ENCODE data around the gene RALGPS2.
"Not testable (repeated sequence)": the region's sequence is repeated elsewhere in the genome, so short reads cannot be mapped to it uniquely, and the experiment has no call there.

RALGPS2 gene

DNA sequence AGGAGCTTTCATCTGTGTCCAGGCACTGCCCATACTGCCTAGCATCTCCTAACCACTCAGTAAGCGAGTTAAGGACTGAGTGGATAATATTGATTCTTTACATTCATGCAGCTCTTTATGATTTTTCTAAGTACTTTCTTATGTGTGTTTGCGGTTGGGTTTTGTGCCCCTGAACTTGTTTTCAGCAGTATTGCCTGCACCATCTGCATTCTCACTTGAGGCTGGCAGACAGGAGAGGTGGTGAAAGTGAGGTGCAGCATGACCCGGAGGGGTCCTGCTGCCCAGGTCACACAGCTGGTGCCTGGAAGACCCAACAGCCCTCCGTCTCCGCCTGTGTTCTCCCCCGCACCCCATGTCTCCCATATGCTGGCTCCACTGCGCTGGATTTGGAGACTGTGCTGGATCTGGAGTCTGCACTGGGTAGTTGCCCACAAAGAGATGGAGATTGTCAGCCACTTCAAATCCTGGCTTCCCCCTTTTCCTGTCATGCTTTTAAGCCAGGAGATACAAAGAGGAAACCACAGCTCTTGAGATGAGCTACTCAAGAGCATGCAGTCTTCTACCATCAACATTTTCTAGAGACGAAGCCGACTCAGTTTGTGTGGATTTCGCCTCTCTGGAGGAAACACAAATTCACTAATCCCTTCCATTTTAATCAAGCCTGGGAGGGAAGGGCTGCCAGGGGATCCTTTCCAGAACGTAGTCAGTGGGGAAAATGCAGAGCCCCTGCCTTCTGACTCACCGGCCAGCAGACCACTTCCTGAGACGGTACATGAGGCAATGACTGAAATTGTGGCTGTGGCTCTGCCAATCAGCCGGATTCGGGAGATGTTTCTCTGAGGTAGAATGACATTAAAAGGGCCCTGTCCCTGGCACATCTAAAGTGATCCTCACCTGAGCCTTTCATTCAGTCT, 217.5 kb downstream of the RALGPS2 start:
- no peak overlapping the region for H3K9ac ChIP-seq (ENCODE audit: low read length)
- H3K9me3 ChIP-seq (ENCODE audit: control insufficient read depth, low read length), result no peaks in the 10 kb centered on the region
- H3K4me1 ChIP-seq (ENCODE audit: control insufficient read depth, insufficient read depth, low read length), result peaks cover 10% of the 10 kb centered on the region
- no peak overlapping the region for H3K4me3 ChIP-seq (ENCODE audit: low read length)
- H3K27me3 ChIP-seq (ENCODE audit: control insufficient read depth, insufficient read depth, low read length), result no peaks in the 10 kb centered on the region
- H3K36me3 ChIP-seq (ENCODE audit: control insufficient read depth, insufficient read depth, low read length), result no peaks in the 10 kb centered on the region

DNA sequence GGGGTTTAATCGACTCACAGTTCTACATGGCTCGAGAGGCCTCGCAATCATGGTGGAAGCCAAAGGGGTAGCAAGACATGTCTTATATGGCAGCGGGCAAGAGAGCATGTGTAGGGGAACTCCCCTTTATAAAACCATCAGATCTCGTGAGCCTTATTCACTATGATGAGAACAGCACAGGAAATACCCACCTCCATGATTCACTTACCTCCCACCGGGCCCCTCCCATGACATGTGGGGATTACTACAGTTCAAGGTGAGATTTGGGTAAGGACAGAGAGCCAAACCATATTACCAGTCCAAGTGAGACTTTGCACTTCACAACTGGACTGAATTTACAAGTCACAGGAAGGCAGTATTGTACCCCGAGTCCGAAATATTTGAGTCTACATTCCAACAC, 219.7 kb downstream of the RALGPS2 start:
- no peaks in the 10 kb centered on the region for H3K36me3 ChIP-seq (ENCODE audit: control insufficient read depth, insufficient read depth, low read length)

DNA sequence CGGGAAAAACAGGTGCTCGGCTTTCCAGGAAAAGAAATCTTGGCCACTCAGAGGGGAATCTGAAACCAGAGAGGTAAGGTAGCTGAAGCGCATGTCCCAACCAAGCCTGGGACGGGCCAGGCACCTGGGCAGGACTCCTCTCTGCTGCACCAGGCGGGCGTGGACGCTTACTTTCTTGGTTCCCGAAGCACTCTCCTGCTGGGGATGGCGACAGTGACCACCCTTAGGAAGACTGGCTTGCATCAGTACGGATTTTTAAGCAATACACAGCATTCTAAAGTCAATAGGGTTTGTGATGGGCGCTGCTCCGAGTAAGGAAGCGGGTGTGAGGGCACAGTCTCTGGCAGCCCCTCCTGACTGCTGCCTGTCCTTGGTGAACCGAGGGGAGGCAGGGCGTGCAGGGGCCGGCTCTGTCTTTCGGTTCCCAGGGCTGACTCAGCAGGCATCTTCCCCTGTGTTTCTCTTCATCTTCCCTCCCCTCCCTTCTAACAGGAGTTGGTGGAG, 220.8 kb downstream of the RALGPS2 start:
- peaks cover 13% of the 10 kb centered on the region for H3K4me1 ChIP-seq (ENCODE audit: control insufficient read depth, insufficient read depth, low read length)
- H3K27me3 ChIP-seq (ENCODE audit: control insufficient read depth, insufficient read depth, low read length), result no peaks in the 10 kb centered on the region
- no peaks in the 10 kb centered on the region for H3K9me3 ChIP-seq (ENCODE audit: control insufficient read depth, low read length)
- no peak overlapping the region for H3K9ac ChIP-seq (ENCODE audit: low read length)
- no peaks in the 10 kb centered on the region for H3K36me3 ChIP-seq (ENCODE audit: control insufficient read depth, insufficient read depth, low read length)
- no peak overlapping the region for H3K4me3 ChIP-seq (ENCODE audit: low read length)

More for the DNA sequence above, 219.7 kb downstream of the RALGPS2 start:
- H3K27me3 ChIP-seq (ENCODE audit: control insufficient read depth, insufficient read depth, low read length), result no peaks in the 10 kb centered on the region
- no peak overlapping the region for H3K9ac ChIP-seq (ENCODE audit: low read length)
- H3K4me3 ChIP-seq (ENCODE audit: low read length), result no peak overlapping the region
- no peaks in the 10 kb centered on the region for H3K9me3 ChIP-seq (ENCODE audit: control insufficient read depth, low read length)
- H3K4me1 ChIP-seq (ENCODE audit: control insufficient read depth, insufficient read depth, low read length), result peaks cover 13% of the 10 kb centered on the region

DNA sequence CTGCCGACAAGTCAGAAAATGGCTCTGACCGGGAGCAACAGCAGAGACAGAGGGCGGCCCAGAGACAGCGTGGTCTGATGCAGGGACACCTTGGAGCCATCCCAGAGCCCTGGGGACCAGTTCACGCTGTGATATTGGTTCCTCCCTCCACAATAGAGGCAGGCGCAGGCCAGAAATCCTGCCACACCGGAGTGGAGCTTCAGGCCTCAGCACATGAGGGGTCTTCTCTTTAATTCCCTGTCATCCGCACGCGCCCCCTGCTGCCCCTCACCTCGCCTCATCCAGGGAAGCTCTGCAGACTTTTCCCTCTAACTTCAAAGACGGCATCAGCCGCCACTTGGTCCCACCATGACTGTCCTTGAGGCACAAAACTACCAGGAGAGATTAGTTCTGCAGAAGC, 221.4 kb downstream of the RALGPS2 start:
- Histone ChIP-seq H3K4me3 (ENCODE audit: low read length) (no peak overlapping the region), H3K9me3 (ENCODE audit: control insufficient read depth, low read length) (no peaks in the 10 kb centered on the region), H3K9ac (ENCODE audit: low read length) (no peak overlapping the region), H3K27me3 (ENCODE audit: control insufficient read depth, insufficient read depth, low read length) (no peaks in the 10 kb centered on the region), H3K36me3 (ENCODE audit: control insufficient read depth, insufficient read depth, low read length) (no peaks in the 10 kb centered on the region), H3K4me1 (ENCODE audit: control insufficient read depth, insufficient read depth, low read length) (peaks cover 16% of the 10 kb centered on the region)

DNA sequence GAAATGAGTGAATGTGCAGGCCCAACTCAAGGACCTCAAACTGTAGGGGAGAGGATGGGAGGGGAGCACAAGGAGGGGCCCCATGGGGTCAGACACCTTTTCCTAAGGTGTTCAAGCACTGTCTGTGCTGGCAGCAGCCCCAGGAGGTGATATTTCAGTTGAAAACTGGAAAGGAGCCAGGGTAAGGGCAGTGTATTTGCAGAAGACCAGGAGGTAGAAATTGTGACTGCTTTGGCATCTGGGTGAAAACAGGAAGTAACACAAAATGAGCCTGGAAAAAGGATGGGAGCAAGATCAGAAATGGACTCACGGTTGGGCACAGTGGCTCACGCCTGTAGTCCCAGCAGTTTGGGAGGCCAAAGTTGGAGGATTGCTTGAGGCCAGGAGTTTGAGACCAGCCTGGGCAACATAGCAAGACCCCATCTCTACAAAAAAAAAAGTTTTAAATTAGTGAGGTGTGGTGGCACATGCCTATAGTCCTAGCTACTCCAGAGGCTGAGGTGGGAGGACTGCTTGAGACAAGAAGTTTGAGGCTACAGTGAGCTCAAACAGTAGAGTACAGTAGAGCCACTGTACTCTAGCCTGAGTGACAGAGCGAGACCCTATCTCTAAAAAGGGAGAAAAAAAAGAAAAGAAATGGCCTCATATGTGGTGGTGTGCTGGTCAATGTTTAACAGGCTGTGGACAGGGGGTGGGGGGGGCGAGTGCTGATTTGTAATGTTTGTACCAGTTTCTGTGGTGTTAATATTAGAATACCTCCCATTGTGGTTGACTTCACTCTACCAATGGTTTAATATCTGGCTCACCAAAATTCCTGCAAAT, 222.0 kb downstream of the RALGPS2 start:
- Histone ChIP-seq H3K4me1 (ENCODE audit: control insufficient read depth, insufficient read depth, low read length) (peaks cover 22% of the 10 kb centered on the region), H3K9me3 (ENCODE audit: control insufficient read depth, low read length) (no peaks in the 10 kb centered on the region), H3K9ac (ENCODE audit: low read length) (no peak overlapping the region), H3K36me3 (ENCODE audit: control insufficient read depth, insufficient read depth, low read length) (no peaks in the 10 kb centered on the region), H3K4me3 (ENCODE audit: low read length) (no peak overlapping the region), H3K27me3 (ENCODE audit: control insufficient read depth, insufficient read depth, low read length) (no peaks in the 10 kb centered on the region)

DNA sequence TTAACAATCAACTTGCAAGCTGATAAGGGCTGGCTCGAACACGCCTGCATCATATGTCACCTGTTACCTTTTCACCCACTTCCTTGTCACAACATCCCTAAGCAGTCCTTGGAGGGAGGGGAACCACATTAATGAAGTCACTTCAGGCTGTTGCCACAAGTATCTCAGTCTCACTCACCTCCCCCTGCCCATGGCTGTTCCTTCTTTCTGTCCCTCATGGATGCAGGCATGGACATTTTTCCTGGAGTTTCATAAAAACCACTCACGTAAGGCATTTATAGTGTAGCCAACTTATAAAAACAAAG, 222.6 kb downstream of the RALGPS2 start:
- Histone ChIP-seq H3K9me3 (ENCODE audit: control insufficient read depth, low read length) (no peaks in the 10 kb centered on the region), H3K9ac (ENCODE audit: low read length) (no peak overlapping the region), H3K4me3 (ENCODE audit: low read length) (no peak overlapping the region), H3K4me1 (ENCODE audit: control insufficient read depth, insufficient read depth, low read length) (peaks cover 22% of the 10 kb centered on the region), H3K27me3 (ENCODE audit: control insufficient read depth, insufficient read depth, low read length) (no peaks in the 10 kb centered on the region), H3K36me3 (ENCODE audit: control insufficient read depth, insufficient read depth, low read length) (no peaks in the 10 kb centered on the region)

DNA sequence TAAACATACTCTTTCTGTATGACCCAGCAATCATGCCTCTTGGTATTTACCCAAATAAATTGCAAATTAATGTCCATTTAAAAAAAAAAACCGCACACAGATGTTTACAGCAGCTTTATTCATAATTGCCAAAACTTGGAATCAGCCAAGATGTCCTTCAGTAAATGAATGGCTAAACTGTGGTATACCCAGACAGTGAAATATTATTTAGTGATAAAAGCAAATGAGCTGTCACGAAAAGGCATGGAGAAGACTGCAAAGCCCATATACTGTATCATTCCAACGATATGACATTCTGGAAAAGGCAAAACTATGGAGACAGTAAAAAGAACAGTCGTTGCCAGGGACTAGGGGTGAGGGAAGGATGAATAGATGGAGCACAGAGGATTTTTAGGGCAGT, 223.6 kb downstream of the RALGPS2 start:
- H3K36me3 ChIP-seq (ENCODE audit: control insufficient read depth, insufficient read depth, low read length), result no peaks in the 10 kb centered on the region
- no peaks in the 10 kb centered on the region for H3K27me3 ChIP-seq (ENCODE audit: control insufficient read depth, insufficient read depth, low read length)
- H3K4me3 ChIP-seq (ENCODE audit: low read length), result no peak overlapping the region
- H3K9me3 ChIP-seq (ENCODE audit: control insufficient read depth, low read length), result no peaks in the 10 kb centered on the region
- H3K9ac ChIP-seq (ENCODE audit: low read length), result no peak overlapping the region
- peaks cover 22% of the 10 kb centered on the region for H3K4me1 ChIP-seq (ENCODE audit: control insufficient read depth, insufficient read depth, low read length)

DNA sequence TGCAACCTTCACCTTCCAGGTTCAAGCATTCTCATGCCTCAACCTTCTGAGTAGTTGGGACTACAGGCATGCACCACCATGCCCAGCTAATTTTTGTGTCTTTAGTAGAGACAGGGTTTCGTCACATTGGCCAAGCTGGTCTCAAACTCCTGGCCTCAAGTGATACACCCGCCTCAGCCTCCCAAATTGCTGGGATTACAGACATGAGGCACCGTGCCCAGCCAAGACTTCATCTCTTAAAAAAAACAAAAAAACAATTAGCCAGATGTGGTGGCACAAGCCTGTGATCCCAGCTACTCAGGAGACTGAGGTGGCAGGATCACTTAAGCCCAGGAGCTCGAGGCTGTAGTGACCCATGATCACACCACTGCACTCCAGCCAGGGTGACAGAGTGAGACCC, 224.8 kb downstream of the RALGPS2 start:
- H3K36me3 ChIP-seq (ENCODE audit: control insufficient read depth, insufficient read depth, low read length); H3K27me3 ChIP-seq (ENCODE audit: control insufficient read depth, insufficient read depth, low read length); H3K4me3 ChIP-seq (ENCODE audit: low read length); H3K9ac ChIP-seq (ENCODE audit: low read length); H3K9me3 ChIP-seq (ENCODE audit: control insufficient read depth, low read length): not testable (repeated sequence)
- peaks cover 22% of the 10 kb centered on the region for H3K4me1 ChIP-seq (ENCODE audit: control insufficient read depth, insufficient read depth, low read length)

DNA sequence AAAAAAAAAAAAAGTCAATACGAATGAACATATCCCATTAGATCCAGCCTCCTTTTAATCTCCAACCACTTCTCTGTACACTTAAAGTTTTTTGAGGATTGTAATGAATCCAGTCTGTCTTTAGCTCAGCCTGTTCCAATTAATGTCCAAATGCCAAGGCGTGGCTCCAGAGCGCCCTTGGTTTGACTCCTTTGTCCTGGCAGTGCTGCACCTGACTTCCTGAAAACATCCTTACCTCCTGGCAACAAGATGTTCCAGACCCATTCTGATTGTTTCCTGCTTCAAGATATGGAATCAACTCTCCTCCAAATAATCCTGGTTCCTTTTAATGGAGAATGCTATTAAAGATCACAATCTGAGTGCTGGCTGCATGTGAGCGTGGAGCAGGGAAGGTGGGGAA, 226.6 kb downstream of the RALGPS2 start:
- no peaks in the 10 kb centered on the region for H3K36me3 ChIP-seq (ENCODE audit: control insufficient read depth, insufficient read depth, low read length)
- H3K4me1 ChIP-seq (ENCODE audit: control insufficient read depth, insufficient read depth, low read length), result peaks cover 22% of the 10 kb centered on the region

DNA sequence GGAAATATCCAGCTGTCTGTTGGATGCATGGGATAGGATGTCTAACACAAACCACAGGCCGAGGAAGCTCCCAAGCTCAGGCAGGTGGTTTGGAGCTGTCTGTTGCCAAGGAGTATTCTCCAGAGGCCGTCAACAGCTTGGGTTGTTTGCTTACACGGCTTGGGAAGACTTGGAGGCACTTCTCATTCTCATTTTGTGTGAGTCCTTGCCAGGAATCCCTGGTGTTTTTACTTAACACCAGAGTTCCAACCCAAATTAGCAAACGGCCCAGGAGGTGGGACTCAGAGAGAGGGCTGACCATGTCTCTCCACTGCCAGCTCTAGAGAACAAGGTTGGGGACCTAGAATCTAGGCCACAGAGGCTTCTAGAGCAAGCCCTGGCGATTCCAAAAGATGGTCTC, 228.0 kb downstream of the RALGPS2 start:
- Histone ChIP-seq H3K9ac (ENCODE audit: low read length) (no peak overlapping the region), H3K9me3 (ENCODE audit: control insufficient read depth, low read length) (no peaks in the 10 kb centered on the region), H3K36me3 (ENCODE audit: control insufficient read depth, insufficient read depth, low read length) (no peaks in the 10 kb centered on the region), H3K4me1 (ENCODE audit: control insufficient read depth, insufficient read depth, low read length) (peaks cover 10% of the 10 kb centered on the region), H3K27me3 (ENCODE audit: control insufficient read depth, insufficient read depth, low read length) (no peaks in the 10 kb centered on the region), H3K4me3 (ENCODE audit: low read length) (no peak overlapping the region)

More for the DNA sequence above, 226.6 kb downstream of the RALGPS2 start:
- H3K9ac ChIP-seq (ENCODE audit: low read length), result no peak overlapping the region
- H3K27me3 ChIP-seq (ENCODE audit: control insufficient read depth, insufficient read depth, low read length), result no peaks in the 10 kb centered on the region
- H3K9me3 ChIP-seq (ENCODE audit: control insufficient read depth, low read length), result no peaks in the 10 kb centered on the region
- no peak overlapping the region for H3K4me3 ChIP-seq (ENCODE audit: low read length)

DNA sequence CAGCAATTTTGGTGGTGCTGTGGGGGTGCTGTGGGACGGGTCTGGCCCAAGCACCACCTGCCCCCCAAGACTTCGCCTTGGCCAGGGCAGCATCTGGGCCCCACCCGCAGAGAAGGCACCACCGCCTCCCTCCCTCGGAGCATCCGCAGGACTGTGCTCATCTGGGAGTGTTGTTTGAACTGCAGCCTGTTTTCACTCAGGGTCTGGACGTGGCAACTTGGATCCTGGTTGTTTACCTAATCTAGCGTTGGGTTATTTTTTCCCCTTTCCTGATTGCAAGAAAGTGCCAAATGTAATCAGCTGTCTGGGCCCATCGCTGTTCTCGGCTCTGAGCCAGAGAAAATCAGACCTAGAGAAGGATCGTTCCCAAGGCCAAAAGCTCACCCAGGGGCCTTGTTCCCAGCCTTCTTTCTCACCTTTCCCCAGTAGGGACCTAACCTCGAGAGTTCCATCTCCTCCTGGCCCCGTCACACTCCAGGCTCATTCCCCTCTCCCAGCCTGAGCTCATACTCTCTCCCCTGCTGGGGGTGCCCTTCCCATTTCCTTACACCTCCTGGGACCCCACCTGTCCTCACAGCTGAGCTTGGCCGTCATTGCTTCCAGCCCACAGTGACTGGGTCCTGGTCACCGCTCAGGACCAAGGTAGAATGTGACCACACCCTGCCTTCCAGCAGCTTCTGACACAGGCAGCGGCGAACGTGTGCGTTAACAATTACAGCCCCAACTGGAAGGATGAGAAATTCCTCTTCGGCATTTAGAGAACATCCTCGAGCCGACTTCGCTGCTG, 228.7 kb downstream of the RALGPS2 start:
- H3K36me3 ChIP-seq (ENCODE audit: control insufficient read depth, insufficient read depth, low read length), result no peaks in the 10 kb centered on the region
- H3K4me3 ChIP-seq (ENCODE audit: low read length), result no peak overlapping the region
- H3K4me1 ChIP-seq (ENCODE audit: control insufficient read depth, insufficient read depth, low read length), result peaks cover 10% of the 10 kb centered on the region
- H3K27me3 ChIP-seq (ENCODE audit: control insufficient read depth, insufficient read depth, low read length), result no peaks in the 10 kb centered on the region
- H3K9ac ChIP-seq (ENCODE audit: low read length), result no peak overlapping the region
- H3K9me3 ChIP-seq (ENCODE audit: control insufficient read depth, low read length), result no peaks in the 10 kb centered on the region
